Left cardiac atrium (tissue), 4 donors: ENCODE data around the gene CNGA4. TPM values are rescaled to one million over a fixed set of nuclear protein-coding genes. Genes with fewer than 3 reads are reported as not detected.
A peak's percentile ranks its signal among the peaks of the same experiment; 100 is the strongest.
"Not testable (repeated sequence)": the region's sequence is repeated elsewhere in the genome, so short reads cannot be mapped to it uniquely, and the experiment has no call there.

ENCODE experiments used
- ATAC-seq, 2 donors: fragments of 200-7000 bp; cut with Tn5 transposase; one replicate each; pipeline ENCODE4 v1.9.1; 2020; ENCODE audit warnings: mild to moderate bottlenecking in 2 of 2, moderate library complexity in 2 of 2
- DNase-seq: peaks from one replicate; pipeline ENCODE4 v3.0.0-alpha.2; 2020
- intact Hi-C, 2 donors: fragments of 100-400 bp; cut with DNase I; formaldehyde crosslinking; loops; one replicate each; pipeline versions ENCODE4 v1.14.1 to v1.15.1; 2022 to 2023
- total RNA-seq, 2 donors: library from RNA; stranded (reverse); fragmentation: NEBNext Ultra II Directional; extraction: Animal tissue kit (Norgen Biotek cat#: 25700); gene quantifications; one replicate each; pipeline ENCODE4 v1.2.1, GENCODE V29; 2021
- donor health status: DM: no; HTN: yes; CAD: no.
- donor health status: DM: no; HTN: yes; CAD: no; lungs with severe emphysema.
- donor health status: DM: yes; HTN: yes; CAD: no.
- donor health status: Dilated cardiomyopathy.

CNGA4 gene
- total RNA-seq, 2 donors from 2014 or later = not detected

DNA sequence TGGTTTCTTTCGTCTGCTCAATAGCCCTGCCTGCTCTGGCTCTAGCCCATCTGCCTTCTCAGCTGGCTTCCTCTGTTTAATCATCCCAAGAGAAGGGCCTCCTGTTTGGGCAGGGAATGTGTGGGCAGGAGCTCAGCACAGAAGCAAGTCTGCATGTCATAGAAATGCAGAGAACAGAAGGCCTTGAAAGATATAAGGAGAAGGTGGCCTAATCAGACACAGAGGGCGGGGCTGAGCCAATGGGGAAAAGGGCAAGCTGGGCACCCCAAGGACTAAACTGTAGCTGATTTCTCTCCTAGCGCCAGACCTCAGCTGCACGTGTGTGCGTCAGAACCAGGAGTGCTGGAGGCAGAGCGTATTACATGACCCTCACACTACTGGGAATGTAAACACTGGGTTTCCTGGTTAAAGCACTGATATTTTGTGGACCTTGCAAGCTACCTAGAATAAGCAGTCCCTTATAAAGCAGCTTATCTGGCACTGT is 13.1 kb downstream of the CNGA4 start:
- DNase-seq = no peak
- intact Hi-C loops = loop anchor here in 1 of 2 donors (1.0 to 5.0 kb wide), 3 partner anchors 45 to 101 kb away; no protein-coding TSS in a partner anchor
- ATAC-seq = peak; percentile 5 to 42

DNA sequence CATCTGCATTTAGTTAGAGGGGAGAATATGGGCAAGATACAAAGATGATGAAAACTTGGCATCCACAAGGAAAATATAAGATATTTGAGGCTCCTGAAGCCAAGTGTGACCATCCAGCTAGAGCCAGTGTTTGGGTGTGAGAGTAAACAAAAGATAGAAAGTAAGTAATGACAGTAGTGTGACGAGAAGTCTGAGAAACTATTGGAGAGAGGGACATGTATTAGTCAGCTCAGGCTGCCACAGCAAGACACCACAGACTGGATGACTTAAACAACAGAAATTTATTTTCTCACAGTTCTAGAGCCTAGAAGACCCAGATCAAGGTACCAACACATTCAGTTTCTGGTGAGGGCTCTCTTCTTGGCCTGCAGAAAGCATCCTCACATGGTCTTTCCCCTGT is 14.3 kb downstream of the CNGA4 start:
- DNase-seq = no peak
- ATAC-seq = no peak
- intact Hi-C loops = loop anchor here in 1 of 2 donors (5.0 kb wide), 2 partner anchors 44 to 64 kb away; no protein-coding TSS in a partner anchor

DNA sequence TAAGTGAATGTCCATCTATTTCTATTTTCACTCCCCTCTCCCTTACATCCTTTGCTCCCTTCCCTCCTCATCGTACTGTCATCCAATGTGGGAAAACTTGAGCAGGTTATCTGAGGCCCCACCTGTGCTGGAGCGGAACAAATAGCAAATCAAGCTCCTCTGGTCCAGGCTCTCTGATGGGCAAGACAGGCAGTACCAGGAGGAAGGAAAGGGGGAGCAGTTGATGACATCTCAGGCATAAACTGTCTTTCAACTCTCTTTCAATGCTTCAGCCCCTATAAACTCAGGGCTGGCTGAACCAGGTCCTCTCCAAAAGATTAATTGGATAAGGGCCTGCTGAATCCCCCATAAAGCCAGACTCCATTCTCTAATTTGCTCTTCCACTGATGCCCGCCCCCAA is 19.3 kb downstream of the CNGA4 start:
- intact Hi-C loops = no loop called here
- DNase-seq (no peak), ATAC-seq (no peak)

DNA sequence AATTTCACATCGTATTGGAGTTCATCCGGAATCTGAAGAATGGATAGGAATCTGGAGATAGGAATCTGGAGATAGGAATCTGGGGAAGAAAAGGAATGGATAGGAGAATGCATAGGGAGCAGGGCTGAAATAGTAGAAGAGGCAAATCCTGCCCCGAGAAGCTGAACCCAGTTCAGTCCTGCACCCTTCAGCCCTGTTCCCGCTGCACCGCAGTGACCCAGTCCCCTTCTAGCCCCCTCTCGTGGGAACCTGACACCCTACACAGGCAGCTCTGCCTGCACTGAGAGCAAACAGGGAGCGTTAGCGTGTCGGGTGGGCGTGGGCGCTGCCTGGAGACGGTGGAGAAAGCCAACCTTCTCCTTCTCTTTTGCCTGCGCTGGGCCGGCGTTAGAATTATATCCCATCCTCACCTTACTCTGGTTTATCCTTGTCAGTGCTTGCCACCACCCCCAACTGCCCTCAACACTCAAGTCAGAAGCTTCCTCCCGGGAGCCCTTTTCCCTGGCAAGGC is 19.7 kb downstream of the CNGA4 start:
- ATAC-seq (peak; percentile 42 to 63), DNase-seq (no peak)
- intact Hi-C loops = no loop called here

DNA sequence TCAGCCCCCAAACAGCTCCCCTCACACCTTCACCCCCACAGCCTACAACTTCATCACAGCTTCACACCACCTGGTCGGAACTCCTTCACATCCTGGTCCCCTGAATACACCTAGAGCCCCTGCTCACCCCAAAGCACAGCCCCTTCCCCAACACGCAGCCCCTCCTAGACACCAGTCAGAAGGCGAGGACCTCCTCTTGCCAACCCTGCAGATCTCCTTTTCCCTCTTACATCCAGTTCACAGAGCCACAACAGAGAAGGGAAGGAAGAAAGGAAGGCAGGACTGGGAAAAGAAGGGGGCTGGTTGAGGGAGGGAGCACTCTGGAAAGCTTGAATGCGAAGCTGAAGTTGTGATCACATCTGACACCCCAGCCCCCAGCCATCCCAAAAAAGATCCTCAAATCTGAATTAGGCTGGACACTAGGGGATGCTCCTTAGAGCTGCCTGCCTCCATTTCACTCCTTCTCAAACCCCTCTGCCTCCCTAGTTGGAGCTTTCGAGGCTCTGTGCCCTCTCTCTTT is 21.4 kb downstream of the CNGA4 start:
- intact Hi-C loops = no loop called here
- DNase-seq (no peak), ATAC-seq (no peak)

DNA sequence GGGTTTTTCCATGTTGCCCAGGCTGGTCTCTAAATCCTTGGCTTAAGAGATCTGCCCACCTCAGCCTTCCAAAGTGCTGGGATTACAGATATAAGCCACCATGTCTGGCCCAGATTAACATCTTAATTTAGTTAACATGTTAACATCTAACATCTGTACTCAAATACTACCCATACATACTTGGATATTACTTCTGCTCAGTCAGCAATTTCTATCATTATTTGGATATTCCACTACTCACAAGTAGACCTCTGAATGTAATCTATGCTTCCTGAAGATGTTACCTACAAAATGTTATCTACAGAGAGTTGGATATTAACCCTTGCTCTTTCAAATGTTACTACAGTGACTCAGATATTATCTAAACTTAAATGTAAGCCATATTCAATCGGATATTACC is 24.8 kb downstream of the CNGA4 start:
- intact Hi-C loops = no loop called here
- ATAC-seq = no peak
- DNase-seq = no peak

DNA sequence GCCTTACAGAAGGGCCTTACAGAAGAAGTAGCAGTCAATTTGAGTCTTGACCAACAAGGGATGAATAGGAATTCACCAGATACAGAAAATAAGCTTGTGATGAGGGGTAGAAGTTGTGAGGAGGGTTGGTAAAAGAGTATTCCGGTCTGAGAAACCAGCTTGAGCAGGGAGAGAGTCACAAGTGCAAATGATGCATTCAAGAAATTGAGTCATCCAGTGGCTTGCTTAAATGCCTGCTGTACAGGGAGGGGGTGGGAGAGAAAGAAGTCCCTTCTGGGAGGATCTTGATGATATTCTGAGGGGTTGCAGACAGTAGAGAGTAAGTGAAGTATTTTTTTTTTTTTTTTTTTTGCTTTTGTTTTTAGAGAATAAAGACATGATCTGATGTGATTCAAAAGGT is 29.9 kb downstream of the CNGA4 start:
- intact Hi-C loops = no loop called here
- no peak for DNase-seq
- no peak for ATAC-seq

DNA sequence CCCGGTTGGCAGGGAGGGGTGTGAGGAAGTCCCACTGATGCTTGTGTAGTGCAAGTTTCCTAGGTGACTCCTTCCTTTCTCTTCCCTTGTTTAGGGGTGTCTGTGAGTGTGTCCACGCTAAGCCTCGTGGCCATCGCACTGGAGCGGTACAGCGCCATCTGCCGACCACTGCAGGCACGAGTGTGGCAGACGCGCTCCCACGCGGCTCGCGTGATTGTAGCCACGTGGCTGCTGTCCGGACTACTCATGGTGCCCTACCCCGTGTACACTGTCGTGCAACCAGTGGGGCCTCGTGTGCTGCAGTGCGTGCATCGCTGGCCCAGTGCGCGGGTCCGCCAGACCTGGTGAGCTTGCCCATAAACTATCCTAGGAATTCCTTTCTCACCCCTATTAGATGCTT is 31.1 kb downstream of the CNGA4 start:
- DNase-seq (no peak), ATAC-seq (no peak)
- intact Hi-C loops = no loop called here

DNA sequence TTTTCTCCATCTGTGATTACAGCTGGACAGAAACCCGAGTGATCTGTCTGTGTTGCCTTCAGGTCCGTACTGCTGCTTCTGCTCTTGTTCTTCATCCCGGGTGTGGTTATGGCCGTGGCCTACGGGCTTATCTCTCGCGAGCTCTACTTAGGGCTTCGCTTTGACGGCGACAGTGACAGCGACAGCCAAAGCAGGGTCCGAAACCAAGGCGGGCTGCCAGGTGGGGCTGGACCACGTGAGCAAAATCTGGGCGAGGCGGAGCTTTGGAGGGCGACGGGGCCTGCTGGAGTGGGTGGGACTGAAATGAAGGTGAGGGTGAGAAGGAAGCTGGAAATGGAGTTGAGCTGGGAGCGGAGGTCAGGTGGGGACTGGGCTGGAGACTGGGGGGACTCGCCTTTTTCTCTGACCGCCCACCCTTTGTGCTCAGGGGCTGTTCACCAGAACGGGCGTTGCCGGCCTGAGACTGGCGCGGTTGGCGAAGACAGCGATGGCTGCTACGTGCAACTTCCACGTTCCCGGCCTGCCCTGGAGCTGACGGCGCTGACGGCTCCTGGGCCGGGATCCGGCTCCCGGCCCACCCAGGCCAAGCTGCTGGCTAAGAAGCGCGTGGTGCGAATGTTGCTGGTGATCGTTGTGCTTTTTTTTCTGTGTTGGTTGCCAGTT is 31.8 kb downstream of the CNGA4 start:
- ATAC-seq (no peak), DNase-seq (no peak)
- intact Hi-C loops = no loop called here

DNA sequence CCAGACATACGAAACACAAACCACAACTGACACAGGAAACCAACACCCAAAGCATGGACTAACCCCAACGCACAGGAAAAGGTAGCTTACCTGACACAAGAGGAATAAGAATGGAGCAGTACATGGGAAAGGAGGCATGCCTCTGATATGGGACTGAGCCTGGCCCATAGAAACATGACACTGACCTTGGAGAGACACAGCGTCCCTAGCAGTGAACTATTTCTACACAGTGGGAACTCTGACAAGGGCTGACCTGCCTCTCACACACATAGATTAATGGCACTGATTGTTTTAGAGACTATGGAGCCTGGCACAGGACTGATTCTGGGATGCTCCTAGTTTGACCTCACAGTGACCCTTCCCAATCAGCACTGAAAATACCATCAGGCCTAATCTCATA is 32.7 kb downstream of the CNGA4 start:
- ATAC-seq (no peak), DNase-seq (no peak)
- intact Hi-C loops = no loop called here

DNA sequence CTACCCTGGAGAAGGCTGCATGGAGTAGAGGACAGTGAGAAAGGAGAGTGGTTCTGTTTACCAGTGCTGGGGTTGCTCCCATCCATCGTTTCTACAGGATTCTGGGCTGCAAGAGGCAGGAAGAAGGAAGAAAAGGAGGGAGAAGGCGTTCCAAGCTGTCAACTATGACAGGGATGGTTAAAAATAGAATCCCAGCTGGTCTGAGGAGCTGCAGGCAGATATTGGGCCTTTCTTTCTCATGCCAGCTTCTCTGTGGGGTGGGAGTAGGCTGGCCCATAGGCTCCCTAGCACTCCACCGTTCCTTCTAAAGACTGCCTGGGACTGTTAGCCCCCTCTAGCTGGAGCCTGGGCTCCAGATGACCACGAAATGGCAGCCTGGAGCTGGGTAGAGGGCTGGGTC is 34.3 kb downstream of the CNGA4 start:
- no peak for DNase-seq
- intact Hi-C loops = no loop called here
- peak; percentile 65 to 79 for ATAC-seq

DNA sequence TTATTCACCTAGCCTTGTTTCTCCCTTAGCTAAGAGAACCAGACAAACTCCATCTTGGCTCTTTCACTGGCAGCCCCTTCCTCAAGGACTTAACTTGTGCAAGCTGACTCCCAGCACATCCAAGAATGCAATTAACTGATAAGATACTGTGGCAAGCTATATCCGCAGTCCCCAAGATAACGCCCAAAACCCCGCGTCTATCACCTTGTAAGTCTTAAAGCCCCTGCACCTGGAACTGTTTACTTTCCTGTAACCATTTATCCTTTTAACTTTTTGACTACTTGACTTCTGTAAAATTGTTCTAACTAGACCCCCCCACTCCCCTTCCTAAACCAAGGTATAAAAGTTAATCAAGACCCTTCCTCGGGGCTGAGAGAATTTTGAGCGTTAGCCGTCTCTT is 41.9 kb downstream of the CNGA4 start:
- intact Hi-C loops, ATAC-seq, DNase-seq: not testable (repeated sequence)

DNA sequence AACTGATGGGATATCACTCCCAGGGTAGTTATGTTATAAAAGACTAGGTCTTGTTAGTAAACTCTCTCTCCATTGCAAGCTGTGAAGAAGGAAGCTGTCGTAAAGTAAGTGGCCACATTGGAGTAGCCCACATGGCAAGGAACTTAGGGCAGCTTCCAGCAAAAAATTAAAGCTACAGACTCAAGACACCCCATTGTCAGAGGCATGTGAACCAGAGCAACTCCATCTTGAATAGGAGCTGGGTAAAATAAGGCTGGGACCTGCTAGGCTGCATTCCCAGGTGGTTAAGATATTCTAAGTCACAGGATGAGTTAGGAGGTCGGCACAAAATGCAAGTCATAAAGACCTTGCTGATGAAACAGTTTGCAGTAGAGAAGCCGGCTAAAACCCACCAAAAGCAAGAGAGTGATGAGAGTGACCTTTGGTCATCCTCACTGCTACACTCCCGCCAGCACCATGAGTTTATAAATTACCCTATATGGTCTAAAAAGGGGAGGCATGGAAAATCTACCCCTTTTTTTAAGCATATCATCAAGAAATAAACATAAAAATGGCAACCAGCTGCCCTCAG is 44.6 kb downstream of the CNGA4 start:
- intact Hi-C loops = no loop called here
- ATAC-seq (no peak), DNase-seq (no peak)

DNA sequence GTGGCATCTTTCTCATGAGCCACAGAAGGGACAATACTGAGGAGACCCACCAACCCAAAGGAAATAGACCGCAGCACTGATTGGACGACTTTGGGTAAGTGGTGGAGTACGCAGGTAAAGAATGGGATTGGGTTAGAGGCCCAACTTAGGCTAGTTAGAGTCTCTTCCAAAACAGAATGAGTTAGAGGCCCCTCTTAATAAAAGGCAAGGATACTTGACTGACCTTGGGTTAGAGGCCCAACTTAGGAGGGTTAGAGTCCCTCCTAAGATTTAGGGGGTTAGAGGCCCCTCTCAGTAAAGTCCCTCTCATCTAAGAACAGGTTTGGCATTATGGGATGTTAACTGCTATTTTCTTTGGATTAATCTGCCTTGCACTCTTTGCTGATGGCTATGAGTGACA is 45.4 kb downstream of the CNGA4 start:
- intact Hi-C loops = no loop called here
- ATAC-seq (no peak), DNase-seq (no peak)

DNA sequence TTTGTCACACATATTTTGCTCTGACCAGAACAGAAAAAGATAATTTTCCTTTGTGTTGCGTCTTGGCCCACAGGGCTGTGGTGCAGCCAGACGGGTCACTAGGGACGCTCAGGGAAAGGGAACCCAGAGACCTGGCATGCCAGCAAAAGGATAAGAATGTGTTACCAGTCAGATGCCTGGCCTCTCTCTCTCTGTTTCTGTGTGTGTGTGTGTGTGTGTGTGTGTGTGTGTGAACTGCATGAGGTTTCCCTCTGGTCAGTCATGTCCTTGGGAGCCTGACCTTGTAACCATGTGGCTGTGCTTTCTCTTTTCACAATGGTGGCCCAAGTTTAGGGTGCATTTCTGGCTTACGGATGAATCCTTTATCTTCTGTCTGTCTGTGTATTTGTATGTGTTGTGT is 46.1 kb downstream of the CNGA4 start:
- peak; percentile 43 to 57 for ATAC-seq

More for the DNA sequence above, 46.1 kb downstream of the CNGA4 start:
- DNase-seq = no peak
- intact Hi-C loops = no loop called here

Other genes starting within 250 kb of the CNGA4 start
- gene OR56A4, start 232.1 kb upstream of the CNGA4 start, total RNA-seq = not detected
- gene OR56A1, start 208.3 kb upstream of the CNGA4 start, total RNA-seq = not detected
- gene OR56B4, start 131.4 kb upstream of the CNGA4 start, total RNA-seq = not detected
- gene OR52B2, start 68.8 kb upstream of the CNGA4 start, total RNA-seq = not detected
- gene OR52W1, start 39.9 kb upstream of the CNGA4 start, total RNA-seq = not detected
- not detected for gene C11orf42, start 33.5 kb upstream of the CNGA4 start, total RNA-seq
- gene FHIP1B, start 4.5 kb upstream of the CNGA4 start, total RNA-seq = 10 to 100 TPM; 16.0 to 16.6 TPM
- not detected for gene CCKBR, start 20.7 kb downstream of the CNGA4 start, total RNA-seq
- gene CAVIN3, start 81.4 kb downstream of the CNGA4 start, total RNA-seq = 10 to 100 TPM; 42.0 to 51.5 TPM
- gene SMPD1, start 151.4 kb downstream of the CNGA4 start, total RNA-seq = 10 to 100 TPM; 50.8 to 56.3 TPM
- gene APBB1, start 180.0 kb downstream of the CNGA4 start, total RNA-seq = 10 to 100 TPM; 65.5 to 75.9 TPM
- 1 to 10 TPM in 1 of 2 donors, under 1 TPM in 1; 0.38 to 1.0 TPM for gene HPX, start 201.9 kb downstream of the CNGA4 start, total RNA-seq
- gene TRIM3, start 234.9 kb downstream of the CNGA4 start, total RNA-seq = 10 to 100 TPM; 10.6 to 14.5 TPM
- gene ARFIP2, start 242.2 kb downstream of the CNGA4 start, total RNA-seq = 10 to 100 TPM; 18.6 to 32.6 TPM
- gene TIMM10B, start 242.4 kb downstream of the CNGA4 start, total RNA-seq = 10 to 100 TPM; 19.9 to 33.0 TPM